Stimulated activated CD4-positive, alpha-beta T cell treated with anti-CD3 and anti-CD28 coated beads, Interleukin-1b, Interleukin-23, amount 100 ng/mL, for 24 hours (primary cell): ENCODE measurements around the gene DMRTA2.

Experiments used
- DNase-seq, 4 experiments: peaks; one replicate each; pipeline ENCODE4 v3.0.0-alpha.2; 2020; ENCODE audit warnings: low read depth in 4 of 4, low spot score in 1 of 4

DMRTA2 gene

DNA sequence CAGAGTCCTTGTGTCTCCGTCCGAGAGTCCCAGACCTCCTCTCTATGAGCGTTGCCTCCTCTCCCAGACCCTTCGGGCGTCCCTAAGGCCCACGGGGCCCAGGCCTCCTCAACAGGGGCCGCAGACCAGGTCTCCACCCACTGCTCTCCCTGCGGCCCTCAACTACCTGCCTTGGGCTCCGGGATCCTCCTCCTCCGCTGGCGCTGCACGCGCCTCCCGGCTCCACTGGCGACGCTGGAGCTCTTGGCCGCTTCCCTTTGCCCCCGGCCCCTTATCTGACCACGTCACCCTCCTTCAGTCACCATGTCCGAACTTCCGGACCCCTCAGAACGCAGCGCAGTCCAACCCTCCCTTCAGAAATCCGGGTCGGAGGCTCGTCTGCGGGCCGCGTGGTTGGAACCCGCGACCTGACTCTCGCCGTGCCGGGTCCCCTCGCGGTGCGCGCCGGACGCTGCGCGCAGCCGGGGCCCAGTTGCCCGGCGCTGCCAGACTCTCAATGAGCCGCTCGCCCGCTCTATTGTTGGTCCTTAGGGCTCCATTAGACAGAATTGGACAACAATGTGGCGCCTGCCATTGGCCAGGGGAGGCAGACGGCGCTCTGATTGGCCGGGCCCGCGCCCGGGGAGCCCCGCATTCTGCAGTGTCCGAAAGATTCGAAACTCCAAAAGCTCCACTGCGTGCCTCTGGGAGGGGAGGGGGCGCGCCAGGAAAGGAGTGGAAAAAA lies at the start of gene DMRTA2:
TSS of gene DMRTA2 (minus strand) at position 498 of the 724 bp plus-strand sequence. CDS start 1,907 bp downstream, outside the sequence.
- DNase-seq = no peak

DNA sequence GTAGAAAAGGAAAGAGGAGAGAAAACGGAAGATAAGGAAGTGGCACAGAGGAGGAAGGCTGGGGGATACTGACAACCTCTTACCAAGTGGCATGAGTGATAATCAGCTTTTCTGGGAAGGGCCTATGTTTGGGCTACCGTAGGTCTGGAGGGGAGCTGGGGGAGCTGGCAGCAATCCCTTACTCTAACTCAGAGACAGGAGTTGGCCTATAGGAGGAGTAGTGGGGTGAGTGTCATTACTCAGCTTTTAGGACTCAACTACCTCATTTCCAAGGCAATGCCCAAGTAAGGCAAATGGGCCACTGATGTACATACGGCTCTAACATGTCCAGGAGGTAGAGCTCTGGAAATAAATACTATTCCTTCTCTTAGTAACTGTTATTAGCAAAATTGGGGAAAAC lies 48.7 kb upstream of the DMRTA2 start:
- no peak for DNase-seq

DNA sequence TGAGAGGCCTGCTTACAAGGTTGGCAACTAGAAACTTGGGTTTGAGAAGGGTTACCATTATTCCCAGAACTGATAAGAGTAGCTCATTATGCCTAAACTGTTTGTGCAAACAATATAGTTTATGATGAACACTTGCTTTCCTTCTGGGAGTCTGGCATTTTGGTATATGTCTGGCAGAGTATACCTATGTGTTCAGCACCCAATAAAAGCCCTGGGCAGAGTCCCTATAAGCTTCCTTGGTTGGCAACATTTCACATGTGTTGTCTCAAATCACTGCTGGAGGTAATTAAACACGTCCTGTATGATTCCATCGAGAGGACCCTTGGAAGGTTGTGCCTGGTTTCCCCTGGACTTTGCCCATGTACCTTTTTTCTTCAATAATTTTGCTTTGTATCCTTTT lies 39.7 kb upstream of the DMRTA2 start:
- DNase-seq = no peak

DNA sequence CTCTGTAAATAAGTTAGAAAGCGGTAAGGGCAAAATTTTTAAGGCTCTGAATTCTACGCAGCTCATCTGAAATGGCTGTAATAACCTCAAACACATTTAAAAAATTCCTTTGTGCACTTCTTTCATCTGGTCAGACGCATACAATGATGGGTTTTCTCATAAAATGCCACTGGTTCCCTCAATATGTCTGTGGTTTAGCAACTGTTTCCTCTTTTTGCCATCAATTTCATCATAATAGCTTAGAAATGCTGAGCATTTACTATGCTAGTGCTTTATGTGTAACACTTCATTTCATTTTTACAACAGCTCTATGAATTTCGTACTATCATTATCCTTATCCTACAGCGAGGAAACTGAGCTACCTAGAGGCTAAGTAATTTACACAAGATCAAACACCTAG lies 35.3 kb upstream of the DMRTA2 start:
- DNase-seq = no peak

DNA sequence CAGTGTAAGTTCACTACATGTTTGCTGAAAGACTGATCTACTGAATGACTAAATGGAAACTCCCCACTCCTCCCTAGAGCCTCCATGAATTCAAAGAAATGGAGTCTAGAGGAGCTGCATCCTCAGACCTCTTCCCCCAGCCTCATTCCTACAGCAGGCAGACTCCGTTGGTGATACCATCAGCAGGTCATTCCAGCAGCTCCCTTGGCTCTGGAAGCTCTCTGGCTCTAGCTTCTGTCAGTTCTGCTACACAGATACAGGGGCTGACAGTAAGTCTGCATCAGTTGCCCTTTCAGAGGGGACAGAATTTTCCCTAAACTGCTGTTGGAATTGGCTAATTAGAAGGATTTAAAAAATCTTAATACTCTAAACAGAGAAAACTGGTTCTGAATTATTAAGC lies 31.7 kb upstream of the DMRTA2 start:
- no peak for DNase-seq

DNA sequence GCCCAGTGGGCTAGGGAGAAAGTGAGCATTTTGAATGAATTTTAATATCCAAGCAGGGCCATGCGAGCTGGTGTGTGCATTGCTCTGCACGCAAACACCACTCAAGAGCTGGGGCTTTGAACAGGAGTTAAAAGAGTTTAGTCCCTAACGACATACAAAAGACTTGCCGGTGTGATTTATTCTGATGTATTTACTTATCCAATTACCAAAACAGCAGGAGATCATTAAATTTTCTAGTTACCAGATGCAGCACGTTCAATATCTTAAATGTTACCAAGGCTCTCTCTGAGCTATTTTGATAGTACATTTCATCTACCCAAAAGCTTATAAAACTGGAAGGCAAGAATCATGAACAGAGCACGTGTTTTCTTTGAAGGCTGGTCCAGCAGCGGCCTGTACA lies 30.0 kb upstream of the DMRTA2 start:
- DNase-seq = no peak

DNA sequence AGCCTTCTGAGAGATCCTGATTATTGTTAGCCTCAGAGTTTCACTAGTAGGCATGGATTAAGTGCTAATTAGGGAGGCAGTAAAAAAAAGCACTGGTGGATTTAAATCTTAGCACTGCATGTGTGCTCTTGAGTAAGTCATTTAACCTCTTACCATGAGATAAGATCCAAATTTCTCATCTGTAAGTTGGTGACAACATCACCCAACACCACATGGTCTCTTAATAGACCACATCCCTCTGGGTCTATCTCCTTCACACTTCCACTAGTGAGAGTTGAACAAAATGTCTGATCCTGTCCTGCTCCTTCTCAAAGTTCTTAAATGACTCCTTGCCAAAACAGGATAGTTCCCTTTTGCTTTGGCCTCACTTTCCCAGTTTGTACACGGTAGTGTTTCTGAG lies 29.5 kb upstream of the DMRTA2 start:
- DNase-seq = no peak

DNA sequence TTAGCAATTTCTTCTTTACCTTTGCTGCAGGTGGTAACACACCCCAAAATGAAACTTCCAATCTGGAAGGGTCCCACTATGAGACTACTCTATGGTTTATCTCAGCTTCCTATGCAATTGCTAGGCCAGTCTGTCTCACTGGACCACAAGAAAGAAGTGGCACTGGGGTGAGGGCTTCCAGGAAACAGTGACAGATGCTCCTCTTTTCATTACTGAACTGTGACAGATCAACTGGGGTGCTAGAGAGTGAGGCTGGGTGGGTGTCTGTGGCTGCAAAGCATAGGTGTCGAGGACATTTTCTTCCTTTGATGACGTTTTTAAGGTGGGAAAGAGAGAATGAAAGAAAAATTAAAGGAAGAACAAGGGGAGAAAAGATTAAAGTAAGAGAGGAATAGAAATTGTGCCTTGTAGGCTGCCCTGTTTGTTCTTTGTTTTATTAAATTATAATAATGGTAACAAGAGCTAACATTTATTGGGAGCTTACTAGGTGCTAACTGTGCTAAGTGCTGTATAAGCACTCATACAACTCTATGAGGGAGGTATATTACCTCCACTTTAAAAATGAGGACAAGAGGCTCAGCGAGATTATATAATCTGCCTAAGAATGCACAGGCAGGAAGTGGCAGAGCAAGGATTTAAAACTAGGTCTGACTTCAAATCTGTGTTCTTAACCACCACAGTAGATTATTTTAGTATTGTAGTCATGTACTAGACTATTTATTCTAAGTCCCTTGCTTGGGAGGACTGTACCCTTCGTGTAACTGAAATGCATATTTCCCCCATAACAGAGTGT lies 27.8 kb upstream of the DMRTA2 start:
- no peak for DNase-seq

DNA sequence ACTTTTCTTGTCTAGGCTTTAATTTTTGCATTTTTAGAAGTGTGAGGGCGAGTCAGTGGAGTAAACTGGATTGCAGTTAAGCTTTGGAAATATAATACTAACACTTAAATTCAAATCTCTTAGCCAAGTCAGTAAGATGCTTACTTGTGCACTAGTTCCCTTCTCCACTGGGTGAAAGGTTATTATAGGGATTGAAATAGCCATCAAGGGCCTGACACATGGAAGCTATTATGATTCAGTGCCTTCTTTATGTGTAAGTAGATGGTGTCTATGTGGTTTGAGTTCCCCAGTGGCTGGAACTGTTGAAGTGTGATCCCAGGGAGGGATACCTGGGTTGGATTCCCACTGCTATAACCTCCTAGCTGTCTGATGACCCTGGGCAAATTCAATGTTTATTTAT lies 24.7 kb upstream of the DMRTA2 start:
- DNase-seq = no peak

DNA sequence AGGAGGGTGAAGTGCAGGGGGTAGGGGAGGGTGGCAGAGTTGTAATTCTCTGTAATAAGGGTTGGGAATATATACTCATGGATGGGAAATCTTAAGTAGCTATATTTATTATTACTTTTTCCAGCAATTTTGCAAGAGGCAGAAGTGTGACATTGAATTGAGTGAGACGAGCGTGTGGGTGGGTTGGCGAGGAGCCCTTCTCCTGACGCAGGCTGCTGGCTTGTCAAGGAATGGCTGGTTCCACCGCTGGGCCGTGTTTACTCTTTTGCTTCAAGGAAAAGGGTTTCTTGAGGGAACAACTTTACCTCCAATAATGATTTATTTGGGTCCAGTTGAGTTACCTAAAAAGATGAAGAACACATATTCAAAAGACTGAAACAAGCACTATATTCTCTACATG lies 17.9 kb upstream of the DMRTA2 start:
- DNase-seq = no peak

DNA sequence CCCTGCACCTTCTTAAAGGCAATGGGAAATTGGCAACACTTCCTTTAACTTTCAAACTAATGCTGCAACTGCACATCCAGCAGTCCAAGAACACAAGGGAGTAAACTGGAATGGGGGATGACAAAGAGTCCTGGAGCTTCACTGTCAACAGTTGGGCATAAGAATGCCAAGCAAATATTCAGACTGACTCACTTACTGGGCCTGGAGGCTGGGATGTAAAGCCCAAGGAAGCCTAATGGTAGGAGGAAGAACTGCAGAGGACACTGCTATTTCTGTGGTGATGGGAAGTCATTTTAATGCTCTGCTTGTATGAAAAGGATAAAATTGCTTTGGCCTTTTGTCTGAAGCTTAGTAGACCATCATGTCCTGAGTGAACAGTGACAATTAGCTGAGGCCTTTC lies 15.7 kb upstream of the DMRTA2 start:
- no peak for DNase-seq

DNA sequence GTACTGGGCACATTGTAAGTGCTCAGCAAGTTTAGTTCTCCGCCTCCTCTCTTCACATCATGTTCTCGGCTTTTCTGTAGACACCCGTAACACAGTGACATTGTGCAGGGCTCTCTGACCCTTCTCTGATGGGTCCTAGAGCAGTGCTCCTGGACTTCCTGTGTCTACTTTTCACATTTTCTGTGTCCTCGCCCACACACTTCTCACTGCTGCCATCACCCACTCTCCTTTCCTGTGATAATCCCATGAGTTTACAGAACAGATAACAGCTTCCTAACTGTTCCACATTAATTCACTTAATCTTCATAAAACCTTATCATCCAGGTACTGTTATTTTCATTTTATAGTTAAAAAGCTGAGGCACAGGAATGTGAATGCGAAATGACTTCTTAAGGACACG lies 13.2 kb upstream of the DMRTA2 start:
- DNase-seq = no peak

DNA sequence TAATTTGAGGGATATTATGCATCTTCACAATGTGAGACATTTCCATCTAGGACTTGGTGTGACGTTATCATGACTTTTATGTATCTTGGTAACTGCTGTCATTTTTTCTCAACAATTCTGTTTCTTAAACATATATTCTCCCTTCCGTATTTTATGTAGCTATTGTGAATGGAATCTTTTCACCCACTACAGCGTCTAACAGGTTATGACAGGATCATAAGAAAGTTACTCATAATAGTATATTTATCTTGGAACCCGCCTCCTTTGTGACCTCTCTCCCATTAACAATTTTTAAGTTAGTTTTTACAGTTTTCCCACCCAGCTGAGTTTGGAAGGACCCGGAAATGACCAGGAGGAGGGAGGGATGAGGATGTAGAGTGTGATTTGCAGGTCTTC lies 6.8 kb upstream of the DMRTA2 start:
- DNase-seq = no peak

DNA sequence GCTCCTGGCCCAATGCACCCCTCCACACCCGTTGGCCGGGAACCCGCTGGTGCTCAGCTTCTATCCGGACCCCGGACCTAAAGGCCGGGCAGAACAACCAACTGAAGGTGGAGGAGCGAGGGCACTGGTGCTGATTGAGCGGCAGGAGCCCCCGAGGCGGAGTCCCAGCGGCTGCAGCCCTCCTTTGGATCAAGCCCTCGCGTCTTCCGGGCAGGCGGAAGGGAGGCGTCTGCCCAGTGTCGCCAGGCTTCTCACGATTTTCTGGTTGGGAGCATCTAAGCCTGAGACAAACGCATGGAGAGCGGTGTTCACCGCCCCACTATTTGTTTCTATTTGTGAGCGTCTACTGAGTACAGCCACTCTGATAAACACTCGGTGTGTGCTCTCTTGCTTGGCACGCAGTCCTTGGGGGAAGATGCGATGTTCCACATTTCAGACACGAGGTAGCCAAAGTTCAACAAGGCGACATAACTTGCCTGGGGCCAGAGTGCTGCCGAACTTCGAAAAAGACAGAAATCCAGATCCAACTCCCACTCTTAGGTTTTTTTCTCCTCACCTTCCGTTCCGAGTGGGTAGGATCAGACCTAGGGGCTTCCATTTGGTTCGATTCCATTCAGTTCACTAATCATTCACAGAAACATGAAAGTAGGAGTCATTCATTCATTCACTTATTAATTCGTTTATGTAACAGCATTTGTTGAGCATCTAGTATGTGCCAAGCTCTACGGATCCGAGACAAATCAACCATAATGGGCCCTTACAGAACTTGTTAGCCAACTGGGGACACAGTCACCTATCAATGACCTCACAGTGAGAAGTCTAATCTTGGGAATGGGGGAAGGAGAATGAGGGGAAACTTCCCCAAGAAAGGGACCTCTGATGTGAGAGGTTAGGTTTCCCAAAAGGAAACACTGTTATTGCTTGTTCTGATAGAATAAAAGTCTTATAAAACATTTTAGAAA lies 4.9 kb upstream of the DMRTA2 start:
- DNase-seq = no peak

DNA sequence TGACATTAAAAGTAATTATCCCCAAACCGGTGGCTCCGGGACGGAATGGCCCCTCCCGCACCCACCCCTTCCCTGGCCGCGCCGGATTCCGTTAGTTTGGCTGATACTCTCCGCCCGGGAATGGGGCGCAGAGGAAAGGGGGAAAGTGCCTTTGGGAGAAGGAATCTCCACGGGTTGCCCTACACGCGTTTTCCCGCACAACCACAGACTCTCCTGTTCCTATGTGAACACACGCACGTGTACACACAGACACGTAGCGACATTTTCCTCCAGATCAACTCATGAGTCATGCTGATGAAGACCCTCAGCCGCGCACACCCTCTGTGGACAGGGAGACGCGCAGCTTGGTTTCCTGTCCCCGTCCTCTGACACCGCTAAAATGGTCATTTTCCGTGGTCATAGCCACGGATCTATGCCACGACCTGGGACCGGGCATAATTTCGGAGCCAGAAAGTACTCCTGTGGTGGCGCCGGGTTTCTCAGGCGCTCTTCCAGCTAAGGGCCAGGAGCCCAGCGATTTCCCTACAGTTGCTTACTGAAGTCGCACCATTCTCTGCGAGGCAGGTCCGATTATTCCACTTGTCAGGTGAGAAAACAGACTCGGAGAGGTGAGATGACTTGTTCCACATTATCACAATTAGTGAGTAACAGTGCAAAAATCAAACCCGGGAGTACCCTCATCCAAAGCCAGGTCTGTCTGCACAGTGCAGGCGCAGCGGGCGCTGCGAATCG lies 4.0 kb upstream of the DMRTA2 start:
- DNase-seq = no peak

DNA sequence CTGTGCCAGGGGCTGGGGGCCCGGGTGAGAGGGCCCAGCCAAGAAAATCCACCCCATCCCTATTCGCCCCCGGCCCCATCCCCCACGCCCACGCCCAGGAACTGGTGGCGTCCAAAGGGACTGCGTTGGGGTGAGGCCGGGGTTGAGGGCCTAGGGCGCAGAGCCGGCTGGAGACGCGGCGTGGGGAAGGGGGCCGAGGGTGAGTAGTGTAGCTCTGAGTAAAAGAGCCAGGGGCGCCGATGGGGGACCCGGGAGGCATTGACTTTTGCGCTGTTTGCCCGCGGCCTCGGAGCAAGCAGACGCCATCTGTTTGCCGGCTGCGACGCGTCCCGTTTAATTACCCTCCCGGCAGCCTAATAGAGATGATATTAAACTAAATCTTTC lies 3.5 kb upstream of the DMRTA2 start:
- DNase-seq = no peak

DNA sequence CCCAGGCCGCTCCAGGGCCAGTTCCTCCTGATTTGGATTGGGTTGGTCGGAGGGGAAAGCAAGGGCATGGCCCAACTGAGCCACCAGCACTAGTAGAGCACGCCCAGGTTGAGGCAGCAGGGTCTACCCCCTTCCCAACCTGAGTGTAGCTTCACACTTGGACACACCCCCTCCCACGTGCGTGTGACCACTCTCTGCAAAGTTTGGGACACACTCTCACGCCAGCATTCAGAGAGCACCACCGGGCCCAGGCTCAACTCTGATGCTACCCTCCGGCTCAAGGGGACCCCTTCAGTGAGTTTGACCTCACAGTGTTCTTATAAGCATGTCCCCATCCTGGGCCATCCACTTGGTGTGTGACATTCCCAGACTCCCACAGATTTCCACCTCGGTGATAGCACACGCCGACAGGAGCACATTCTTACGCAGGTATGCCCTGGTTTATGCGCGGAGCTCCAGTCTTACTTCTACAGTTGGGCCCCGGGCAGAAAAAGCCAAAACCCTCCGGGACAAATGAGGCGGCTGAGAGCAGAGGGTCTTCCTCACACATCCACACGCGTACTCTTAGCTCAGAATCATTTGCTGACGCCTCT lies 3.0 kb upstream of the DMRTA2 start:
- DNase-seq = no peak

DNA sequence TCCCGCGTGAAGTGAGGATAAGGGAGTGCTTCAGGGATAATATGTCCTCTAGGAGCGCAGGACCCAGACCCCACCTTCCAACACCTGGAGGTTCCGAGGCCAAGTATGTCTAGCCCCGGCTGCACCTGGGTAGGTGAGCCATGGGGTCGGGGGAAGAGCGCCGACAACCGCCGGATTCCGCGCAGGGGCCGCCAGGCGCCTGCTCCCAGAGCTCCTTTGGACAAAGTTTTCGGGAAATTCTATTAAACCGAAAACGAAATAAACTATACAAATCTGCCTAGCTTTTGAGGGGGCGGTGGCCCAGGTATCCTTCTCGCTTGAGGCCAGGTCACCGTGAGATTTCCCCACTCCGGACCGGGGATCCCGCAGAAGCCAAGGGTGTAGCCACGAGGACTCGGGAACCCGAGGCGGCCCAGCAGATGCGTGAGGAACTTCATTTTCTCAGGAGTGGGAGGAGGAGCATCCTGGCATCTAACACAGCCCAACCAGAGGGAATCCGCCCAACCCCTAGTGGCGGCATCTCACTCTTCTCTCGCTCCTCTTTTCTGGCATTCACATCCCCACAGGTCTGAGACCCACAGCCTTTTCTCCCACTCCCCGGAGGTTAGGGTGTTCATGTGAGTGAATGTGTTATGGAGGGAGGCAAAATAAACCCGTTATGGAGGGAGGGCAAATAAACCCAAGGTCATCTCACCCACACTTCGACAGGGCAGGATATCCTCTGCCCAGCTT lies 2.3 kb upstream of the DMRTA2 start:
- no peak for DNase-seq

DNA sequence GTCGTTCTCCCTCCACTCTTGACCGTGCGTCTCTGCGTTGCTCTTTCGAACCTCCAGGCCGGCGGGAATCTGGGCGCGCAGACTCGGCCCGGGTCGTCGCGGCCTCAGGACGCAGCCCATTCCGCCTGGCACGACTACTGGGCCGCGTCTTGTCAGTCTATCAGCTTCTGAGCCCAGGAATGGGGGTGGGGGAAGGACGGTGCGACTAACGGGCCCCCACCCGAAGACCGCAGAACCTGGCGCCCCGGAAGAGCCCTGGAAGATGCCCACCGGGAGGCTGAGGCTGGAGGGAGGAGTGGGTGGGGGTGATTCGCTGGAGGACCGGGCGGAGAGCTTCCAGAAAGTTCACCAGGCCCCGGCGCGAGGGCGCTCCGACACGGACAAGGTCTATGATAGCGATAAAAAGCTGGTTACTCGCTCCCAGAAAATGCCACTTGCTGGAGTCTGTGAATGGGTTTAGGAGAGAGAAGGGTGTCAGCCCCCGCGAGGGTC lies 1.7 kb upstream of the DMRTA2 start:
- DNase-seq = no peak
